ENCODE measurements around the gene FN3K. TPM values are rescaled to one million over a fixed set of nuclear protein-coding genes. Genes with fewer than 3 reads are reported as not detected.

Gene FN3K
- total RNA-seq, 2 donors from 2014 or later, result 46.9 to 69.5 TPM

GRCh38 chr17:82726427-82726826 is 9.0 kb upstream of the FN3K start:
- Histone ChIP-seq H3K9me3 (no peaks in the 10 kb centered on the region), H3K27me3 (no peaks in the 10 kb centered on the region), H3K9ac (ENCODE audit: low read depth in 2 of 2, low read length in 2 of 2) (no peak overlapping the region), H3K27ac (no peak overlapping the region), H3K36me3 (no peaks in the 10 kb centered on the region), H3K4me1 (no peaks in the 10 kb centered on the region), H3K4me3 (no peak overlapping the region)
- TF ChIP-seq, protein P1, sequence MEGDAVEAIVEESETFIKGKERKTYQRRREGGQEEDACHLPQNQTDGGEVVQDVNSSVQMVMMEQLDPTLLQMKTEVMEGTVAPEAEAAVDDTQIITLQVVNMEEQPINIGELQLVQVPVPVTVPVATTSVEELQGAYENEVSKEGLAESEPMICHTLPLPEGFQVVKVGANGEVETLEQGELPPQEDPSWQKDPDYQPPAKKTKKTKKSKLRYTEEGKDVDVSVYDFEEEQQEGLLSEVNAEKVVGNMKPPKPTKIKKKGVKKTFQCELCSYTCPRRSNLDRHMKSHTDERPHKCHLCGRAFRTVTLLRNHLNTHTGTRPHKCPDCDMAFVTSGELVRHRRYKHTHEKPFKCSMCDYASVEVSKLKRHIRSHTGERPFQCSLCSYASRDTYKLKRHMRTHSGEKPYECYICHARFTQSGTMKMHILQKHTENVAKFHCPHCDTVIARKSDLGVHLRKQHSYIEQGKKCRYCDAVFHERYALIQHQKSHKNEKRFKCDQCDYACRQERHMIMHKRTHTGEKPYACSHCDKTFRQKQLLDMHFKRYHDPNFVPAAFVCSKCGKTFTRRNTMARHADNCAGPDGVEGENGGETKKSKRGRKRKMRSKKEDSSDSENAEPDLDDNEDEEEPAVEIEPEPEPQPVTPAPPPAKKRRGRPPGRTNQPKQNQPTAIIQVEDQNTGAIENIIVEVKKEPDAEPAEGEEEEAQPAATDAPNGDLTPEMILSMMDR (IDR thresholded peaks at IDR 0.05), result no peak
- no peak for DNase-seq
- intact Hi-C loops (cut with DNase I), result no loop called here

DNA sequence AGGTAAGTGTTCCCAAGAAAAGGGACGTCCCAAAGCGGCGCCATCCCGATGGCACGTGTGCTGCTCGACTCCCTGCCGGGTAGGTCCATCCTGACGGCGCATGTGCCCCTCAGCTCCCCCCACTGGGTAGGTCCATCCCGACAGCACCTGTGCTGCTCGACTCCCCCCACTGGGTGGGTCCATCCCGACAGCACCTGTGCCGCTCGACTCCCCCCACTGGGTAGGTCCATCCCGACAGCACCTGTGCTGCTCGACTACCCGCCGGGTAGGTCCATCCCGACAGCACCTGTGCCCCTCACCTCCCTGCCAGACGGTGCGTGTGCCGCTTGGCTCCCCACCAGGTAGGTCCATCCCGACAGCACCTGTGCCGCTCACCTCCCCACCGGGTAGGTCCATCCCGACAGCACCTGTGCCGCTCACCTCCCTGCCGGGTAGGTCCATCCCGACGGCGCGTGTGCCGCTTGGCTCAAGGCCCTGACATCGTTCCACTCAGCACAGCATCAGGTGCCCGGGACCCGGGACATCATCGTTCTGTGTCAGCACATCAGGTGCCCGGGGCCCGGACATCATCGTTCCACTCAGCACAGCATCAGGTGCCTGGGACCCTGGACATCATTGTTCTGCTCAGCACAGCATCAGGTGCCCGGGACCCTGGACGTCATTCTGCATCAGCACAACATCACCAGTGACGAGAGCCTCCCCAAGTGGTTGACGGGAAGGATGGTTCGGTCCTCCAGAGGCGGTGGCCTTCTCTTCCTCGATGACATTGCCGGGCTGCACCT is 5.7 kb upstream of the FN3K start:
- H3K36me3 ChIP-seq, result no peaks in the 10 kb centered on the region

GRCh38 chr17:82732118-82732743 is 3.2 kb upstream of the FN3K start:
- TF ChIP-seq, protein P1 (IDR thresholded peaks at IDR 0.05), result no peak
- Histone ChIP-seq H3K4me3 (no peak overlapping the region), H3K4me1 (no peaks in the 10 kb centered on the region), H3K27ac (no peak overlapping the region), H3K9me3 (no peaks in the 10 kb centered on the region), H3K36me3 (no peaks in the 10 kb centered on the region), H3K27me3 (no peaks in the 10 kb centered on the region), H3K9ac (ENCODE audit: low read depth in 2 of 2, low read length in 2 of 2) (no peak overlapping the region)
- intact Hi-C loops (cut with DNase I), result no loop called here
- no peak for DNase-seq

More for the DNA sequence above, 5.7 kb upstream of the FN3K start:
- Histone ChIP-seq H3K27me3 (no peaks in the 10 kb centered on the region), H3K27ac (no peak overlapping the region), H3K9me3 (no peaks in the 10 kb centered on the region), H3K9ac (ENCODE audit: low read depth in 2 of 2, low read length in 2 of 2) (no peak overlapping the region), H3K4me3 (no peak overlapping the region), H3K4me1 (no peaks in the 10 kb centered on the region)
- intact Hi-C loops (cut with DNase I), result no loop called here
- no peak for DNase-seq
- TF ChIP-seq, protein P1 (IDR thresholded peaks at IDR 0.05), result no peak

- H3K27ac ChIP-seq, result no peak overlapping the region
- TF ChIP-seq, protein P1 (IDR thresholded peaks at IDR 0.05), result no peak
- no peaks in the 10 kb centered on the region for H3K9me3 ChIP-seq
- H3K4me1 ChIP-seq, result no peaks in the 10 kb centered on the region
- intact Hi-C loops (cut with DNase I), result no loop called here
- peak overlapping the region; percentile 73 for H3K4me3 ChIP-seq
- DNase-seq, result no peak
- no peaks in the 10 kb centered on the region for H3K27me3 ChIP-seq
- peaks cover 5% of the 10 kb centered on the region for H3K36me3 ChIP-seq
- H3K9ac ChIP-seq (ENCODE audit: low read depth in 2 of 2, low read length in 2 of 2), result peak overlapping the region; percentile 57 to 90
Measured at GRCh38 chr17:82736511-82737185, 1.2 kb downstream of the FN3K start.

DNA sequence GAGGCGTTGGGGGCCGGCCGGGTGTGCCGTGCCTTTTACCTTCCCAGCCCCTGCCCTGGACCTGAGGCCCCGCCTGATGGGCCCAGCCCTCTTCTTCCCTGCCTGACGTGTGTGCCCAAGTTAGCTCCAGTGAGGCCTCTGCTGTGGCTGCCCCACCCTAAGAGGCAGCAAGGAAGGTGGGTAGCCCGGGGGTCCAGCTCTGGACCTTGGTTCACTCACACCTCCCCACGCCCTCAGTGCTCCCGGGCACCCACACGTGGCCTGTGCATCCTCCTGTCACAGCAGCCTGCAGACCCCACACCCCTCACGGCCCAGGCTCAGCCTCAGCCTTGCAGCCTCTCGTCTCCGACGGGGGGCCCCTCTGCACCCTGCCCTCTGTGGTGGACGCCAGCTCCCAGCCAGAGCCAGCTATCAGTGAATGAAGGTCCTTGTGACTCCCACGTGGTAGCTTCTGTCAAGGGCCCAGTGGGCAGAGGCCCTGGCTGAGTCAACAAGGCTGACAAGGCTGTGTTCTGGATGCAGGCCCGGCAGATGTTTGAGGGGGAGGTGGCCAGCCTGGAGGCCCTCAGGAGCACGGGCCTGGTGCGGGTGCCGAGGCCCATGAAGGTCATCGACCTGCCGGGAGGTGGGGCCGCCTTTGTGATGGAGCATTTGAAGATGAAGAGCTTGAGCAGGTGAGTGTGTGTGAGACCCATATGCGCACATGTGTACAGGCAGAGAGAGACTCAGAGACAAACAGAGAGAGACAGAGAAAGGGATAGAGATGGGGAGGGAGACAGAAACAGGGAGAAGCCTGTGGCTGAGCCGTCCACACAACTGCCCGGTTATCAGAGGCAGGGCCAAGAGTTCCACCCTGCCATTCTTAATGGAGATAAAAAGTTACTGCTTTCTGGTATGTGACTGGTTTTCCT is 2.8 kb downstream of the FN3K start:
- H3K9me3 ChIP-seq, result no peaks in the 10 kb centered on the region
- no peaks in the 10 kb centered on the region for H3K4me1 ChIP-seq
- intact Hi-C loops (cut with DNase I), result no loop called here
- DNase-seq, result no peak
- no peaks in the 10 kb centered on the region for H3K27me3 ChIP-seq
- TF ChIP-seq, protein P1 (IDR thresholded peaks at IDR 0.05), result no peak
- H3K4me3 ChIP-seq, result no peak overlapping the region
- H3K36me3 ChIP-seq, result peaks cover 5% of the 10 kb centered on the region
- no peak overlapping the region for H3K9ac ChIP-seq (ENCODE audit: low read depth in 2 of 2, low read length in 2 of 2)
- H3K27ac ChIP-seq, result no peak overlapping the region

All from colonic mucosa (tissue), 4 donors.